Cortex of kidney (tissue), 1 donor: ENCODE data around the gene YRDC.

Source experiments
- DNase-seq: peaks from one replicate; lab custom pipeline; 2025; lab: John Stamatoyannopoulos, UW

Gene YRDC

GRCh38 chr1:37807555-37808368 lies at the start of gene YRDC, which contains the start of gene C1orf122:
Gene YRDC, minus strand, starts transcription at chr1:37808208. Its CDS starts 28 bp downstream, at chr1:37808180.
Gene C1orf122, plus strand, starts transcription at chr1:37807790. Its CDS starts 615 bp downstream, at chr1:37808405.
- peak; percentile 44 for DNase-seq

GRCh38 chr1:37854406-37854805 lies 46.4 kb upstream of the YRDC start:
- DNase-seq, result no peak

- no peak for DNase-seq
These were observed 45.1 kb upstream of the YRDC start for GRCh38 chr1:37853157-37853556.

GRCh38 chr1:37851782-37852210 lies 43.8 kb upstream of the YRDC start:
- DNase-seq, result no peak

GRCh38 chr1:37851262-37851661 lies 43.3 kb upstream of the YRDC start:
- DNase-seq, result no peak

GRCh38 chr1:37850352-37850955 lies 42.4 kb upstream of the YRDC start:
- no peak for DNase-seq

- no peak for DNase-seq
These were observed 41.5 kb upstream of the YRDC start for GRCh38 chr1:37849480-37849879.

GRCh38 chr1:37846647-37847339 lies 38.8 kb upstream of the YRDC start:
- DNase-seq, result no peak

GRCh38 chr1:37845786-37846185 lies 37.8 kb upstream of the YRDC start:
- no peak for DNase-seq

- DNase-seq, result no peak
These were observed 37.1 kb upstream of the YRDC start for GRCh38 chr1:37845049-37845646.

- no peak for DNase-seq
These were observed 36.5 kb upstream of the YRDC start for GRCh38 chr1:37844536-37844935.

- no peak for DNase-seq
These were observed 33.6 kb upstream of the YRDC start for GRCh38 chr1:37841652-37842051.

- DNase-seq, result no peak
These were observed 32.7 kb upstream of the YRDC start for GRCh38 chr1:37840711-37841110.

- DNase-seq, result no peak
These were observed 31.7 kb upstream of the YRDC start for GRCh38 chr1:37839676-37840075.

GRCh38 chr1:37836788-37837187 lies 28.8 kb upstream of the YRDC start:
- DNase-seq, result no peak

GRCh38 chr1:37831809-37832208 lies 23.8 kb upstream of the YRDC start:
- DNase-seq, result no peak

- no peak for DNase-seq
These were observed 23.1 kb upstream of the YRDC start for GRCh38 chr1:37831109-37831508.

- DNase-seq, result no peak
These were observed 20.5 kb upstream of the YRDC start for GRCh38 chr1:37828410-37829074.

- DNase-seq, result no peak
These were observed 17.5 kb upstream of the YRDC start for GRCh38 chr1:37825506-37825905.

GRCh38 chr1:37824001-37824400 lies 16.0 kb upstream of the YRDC start:
- DNase-seq, result no peak

GRCh38 chr1:37822906-37823815 lies 15.2 kb upstream of the YRDC start:
- no peak for DNase-seq
